GM21723 (cell line): ENCODE data around the gene OSBPL6.

ENCODE experiments used
- ATAC-seq: cut with Tn5 transposase; IDR thresholded peaks from one replicate; pipeline ENCODE4 v1.9.1; 2021; ENCODE audit warnings: mild to moderate bottlenecking, moderate library complexity; ENCODE audit not compliant: unreplicated experiment

The OSBPL6 gene

GRCh38 chr2:178237488-178238153 lies 43.3 kb downstream of the OSBPL6 start:
- ATAC-seq, result no peak

- no peak for ATAC-seq
These were observed 43.8 kb downstream of the OSBPL6 start for GRCh38 chr2:178238154-178238521.

- ATAC-seq, result no peak
These were observed 44.4 kb downstream of the OSBPL6 start for GRCh38 chr2:178238750-178239149.

- ATAC-seq, result no peak
These were observed 47.7 kb downstream of the OSBPL6 start for GRCh38 chr2:178241844-178242551.

GRCh38 chr2:178242552-178242883 lies 48.2 kb downstream of the OSBPL6 start:
- no peak for ATAC-seq

GRCh38 chr2:178243961-178244360 lies 49.6 kb downstream of the OSBPL6 start:
- ATAC-seq, result no peak

- ATAC-seq, result no peak
These were observed 50.5 kb downstream of the OSBPL6 start for GRCh38 chr2:178244777-178245176.

GRCh38 chr2:178246696-178247095 lies 52.4 kb downstream of the OSBPL6 start:
- no peak for ATAC-seq

GRCh38 chr2:178247250-178247649 lies 52.9 kb downstream of the OSBPL6 start:
- no peak for ATAC-seq

GRCh38 chr2:178250429-178250828 lies 56.1 kb downstream of the OSBPL6 start:
- ATAC-seq, result no peak

GRCh38 chr2:178251151-178251955 lies 57.0 kb downstream of the OSBPL6 start:
- no peak for ATAC-seq

GRCh38 chr2:178256382-178257042 lies 62.2 kb downstream of the OSBPL6 start:
- ATAC-seq, result no peak

GRCh38 chr2:178257127-178257526 lies 62.8 kb downstream of the OSBPL6 start:
- no peak for ATAC-seq

- ATAC-seq, result no peak
These were observed 64.6 kb downstream of the OSBPL6 start for GRCh38 chr2:178258916-178259315.

GRCh38 chr2:178263159-178263860 lies 69.0 kb downstream of the OSBPL6 start:
- no peak for ATAC-seq

GRCh38 chr2:178264211-178264610 lies 69.9 kb downstream of the OSBPL6 start:
- no peak for ATAC-seq

- no peak for ATAC-seq
These were observed 71.5 kb downstream of the OSBPL6 start for GRCh38 chr2:178265851-178266250.

GRCh38 chr2:178266445-178266844 lies 72.1 kb downstream of the OSBPL6 start:
- no peak for ATAC-seq

- ATAC-seq, result no peak
These were observed 73.3 kb downstream of the OSBPL6 start for GRCh38 chr2:178267660-178268059.

GRCh38 chr2:178268435-178268834 lies 74.1 kb downstream of the OSBPL6 start:
- ATAC-seq, result no peak
